GM12878 (cell line): ENCODE measurements around the gene HMGXB4. TPM values are rescaled to one million over a fixed set of nuclear protein-coding genes. Genes with fewer than 3 reads are reported as not detected.

Source experiments
- ATAC-seq: fragments of 200-7000 bp; cut with Tn5 transposase; 3 replicates; pipeline ENCODE4 v1.9.1; 2020; ENCODE audit warnings: mild to moderate bottlenecking, moderate library complexity
- BruUV-seq: library from RNA; stranded (reverse); fragments of 400-500 nt; replicated peaks from 2 replicates; lab custom pipeline; 2021; lab: Mats Ljungman, UMichigan
- CTCF ChIA-PET: fragments of 300-600 bp; sonication (Branson Sonifier 250); formaldehyde crosslinking; extraction: SDS; loops from one replicate; lab custom pipeline; 2021; ENCODE audit warnings: inconsistent platforms; lab: Yijun Ruan, JAX
- POLR2A ChIA-PET: fragments of 350-600 bp; formaldehyde crosslinking; extraction: SDS; loops from one replicate; lab custom pipeline; 2021; ENCODE audit warnings: inconsistent platforms; lab: Charles Lee
- RAD21 ChIA-PET: fragments of 300-600 bp; sonication (Branson Sonifier 250); formaldehyde crosslinking; loops from one replicate; lab custom pipeline; 2023; ENCODE audit warnings: antibody characterized with exemption; ENCODE audit not compliant: unreplicated experiment; lab: Charles Lee
- SMC1A ChIA-PET: fragments of 300-600 bp; sonication (Branson Sonifier 250); formaldehyde crosslinking; loops from one replicate; lab custom pipeline; 2023; ENCODE audit not compliant: unreplicated experiment, uncharacterized antibody; lab: Charles Lee
- DNase-seq: peaks from one replicate; pipeline ENCODE4 v3.0.0-alpha.2; 2011; ENCODE audit warnings: low read depth, low spot score
- FAIRE-seq: peaks from 3 replicates; lab custom pipeline; 2011; peaks lifted over from hg19 to GRCh38; lab: Jason Lieb, UNC
- H2AFZ ChIP-seq: 2 replicates; pipeline ENCODE4 v1.6.0; 2011; ENCODE audit warnings: low read depth, low read length, control low read depth; ENCODE audit not compliant: control insufficient read depth
- H3K27ac ChIP-seq: 2 replicates; pipeline ENCODE4 v1.5.1; 2011; ENCODE audit warnings: control low read depth; ENCODE audit not compliant: control insufficient read depth, insufficient read depth
- H3K27me3 ChIP-seq, 2 experiments: replicated peaks in 1 of 2; 2 replicates each; pipeline versions ENCODE4 v1.6.0 to v1.6.1; 2011; ENCODE audit warnings: low read length in 1 of 2; ENCODE audit not compliant: control insufficient read depth in 2 of 2, insufficient read depth in 2 of 2
- H3K36me3 ChIP-seq, 2 experiments: 2 replicates each; pipeline ENCODE4 v1.5.1; 2011; ENCODE audit warnings: low read length in 1 of 2; ENCODE audit not compliant: control insufficient read depth in 2 of 2, insufficient read depth in 2 of 2
- H3K4me1 ChIP-seq: 2 replicates; pipeline ENCODE4 v1.6.1; 2011; ENCODE audit warnings: mild to moderate bottlenecking, low read length, moderate library complexity, mixed read lengths; ENCODE audit not compliant: control insufficient read depth, insufficient read depth
- H3K4me2 ChIP-seq: 2 replicates; pipeline ENCODE4 v1.6.0; 2011; ENCODE audit warnings: control low read depth; ENCODE audit not compliant: control insufficient read depth, insufficient read depth
- H3K4me3 ChIP-seq: fragments of 200-600 bp; sonication (generic); 2 replicates; pipeline ENCODE4 v1.5.1; 2016
- H3K79me2 ChIP-seq: 2 replicates; pipeline ENCODE4 v1.6.0; 2011; ENCODE audit warnings: low read length; ENCODE audit not compliant: control insufficient read depth, insufficient read depth
- H3K9ac ChIP-seq: 2 replicates; pipeline ENCODE4 v1.8.0; 2011; ENCODE audit warnings: low read length, control low read depth, mixed read lengths; ENCODE audit not compliant: control insufficient read depth, insufficient read depth
- H3K9me3 ChIP-seq: replicated peaks from 3 replicates; pipeline ENCODE4 v1.5.1; 2011; ENCODE audit warnings: mild to moderate bottlenecking, low read length; ENCODE audit not compliant: control insufficient read depth, insufficient read depth
- H4K20me1 ChIP-seq: 2 replicates; pipeline ENCODE4 v1.6.0; 2011; ENCODE audit not compliant: control insufficient read depth, insufficient read depth
- EZH2 ChIP-seq: IDR thresholded peaks from 2 replicates; pipeline ENCODE4 v1.6.1; 2012; ENCODE audit warnings: low read depth, mild to moderate bottlenecking, control low read depth, inconsistent platforms, low read length, borderline replicate concordance; ENCODE audit not compliant: control insufficient read depth
- HDAC6 ChIP-seq: fragments of 200-600 bp; sonication (generic); IDR thresholded peaks from one replicate; pipeline ENCODE4 v1.8.0; 2017; ENCODE audit warnings: antibody characterized with exemption; ENCODE audit not compliant: unreplicated experiment
- KLF5 ChIP-seq: fragments of 450-650 bp; IDR thresholded peaks from 2 replicates; pipeline ENCODE4 v1.6.1; 2014; ENCODE audit warnings: mild to moderate bottlenecking; ENCODE audit not compliant: partially characterized antibody
- LARP7 ChIP-seq: fragments of 450-650 bp; IDR thresholded peaks from 2 replicates; pipeline ENCODE4 v1.6.1; 2017; ENCODE audit warnings: mild to moderate bottlenecking
- PML ChIP-seq: IDR thresholded peaks from 2 replicates; pipeline ENCODE4 v1.6.1; 2012; ENCODE audit warnings: low read length, inconsistent platforms
- RAD51 ChIP-seq: fragments of 450-650 bp; IDR thresholded peaks from 2 replicates; pipeline ENCODE4 v1.6.1; 2016; ENCODE audit warnings: moderate library complexity, mild to moderate bottlenecking, inconsistent platforms
- SMARCA5 ChIP-seq: fragments of 450-650 bp; IDR thresholded peaks from 2 replicates; pipeline ENCODE4 v1.6.1; 2017; ENCODE audit warnings: mild to moderate bottlenecking
- SMC3 ChIP-seq: IDR thresholded peaks from 2 replicates; pipeline ENCODE4 v1.6.1; 2011; ENCODE audit warnings: low read length, improper control_type of control experiment, borderline replicate concordance
- SUPT20H ChIP-seq: IDR thresholded peaks from 2 replicates; pipeline ENCODE4 v1.6.1; 2011; ENCODE audit warnings: low read depth, mild to moderate bottlenecking, low read length, moderate library complexity, borderline replicate concordance; ENCODE audit not compliant: control insufficient read depth
- ZBED1 ChIP-seq: IDR thresholded peaks from 2 replicates; pipeline ENCODE4 v1.6.1; 2016; ENCODE audit warnings: borderline replicate concordance
- ZZZ3 ChIP-seq: IDR thresholded peaks from 2 replicates; pipeline ENCODE4 v1.6.1; 2011; ENCODE audit warnings: low read depth; ENCODE audit not compliant: control insufficient read depth, insufficient read length
- WGBS: methylation state at CpG from one replicate; pipeline ENCODE4 v1.1.6; 2016; ENCODE audit warnings: low lambda C conversion rate; ENCODE audit not compliant: insufficient replicate concordance, insufficient coverage; ENCODE audit errors: missing lambda C conversion rate; 5-methylcytosine and 5-hydroxymethylcytosine counted together
- in situ Hi-C: fragments of 300-500 bp; cut with MboI; formaldehyde crosslinking; loops from 9 replicates; pipeline ENCODE4 v1.14.3; 2018; ENCODE audit warnings: mixed read lengths
- intact Hi-C: fragments of 100-400 bp; cut with micrococcal nuclease; formaldehyde crosslinking; loops from one replicate; pipeline ENCODE4 v1.14.2; 2022; ENCODE audit not compliant: unreplicated experiment
- polyA plus RNA-seq, 11 experiments: library from polyadenylated mRNA; depleted of rRNA in 4 of 11; unstranded in 6 of 11; stranded (reverse) in 5 of 11; fragments of >200 nt; fragmentation: Nextera tagmentation in 4 of 11; fragmentation: Illumina TruSeq in 1 of 11; extraction: Ambion mirVana in 4 of 11; extraction: Trizol in 1 of 11; gene quantifications; 1 replicate in 1 of 11; 2 replicates in 10 of 11; pipeline versions ENCODE4 v1.2.1 to v1.2.3, GENCODE V29; 2011 to 2016; ENCODE audit warnings: inconsistent platforms in 2 of 11, missing spikeins in 2 of 11, low read depth in 1 of 11
- total RNA-seq, 4 experiments: library from RNA; depleted of rRNA in 3 of 4; stranded (reverse); fragments of >200 nt in 3 of 4; fragmentation: Illumina TruSeq in 1 of 4; extraction: Trizol in 1 of 4; gene quantifications; 2 replicates each; pipeline versions ENCODE4 v1.2.1 to v1.2.3, GENCODE V29; 2013 to 2021
- TF ChIP-seq, protein P1 (sequence below): fragments of 450-650 bp; IDR thresholded peaks from 2 replicates; pipeline ENCODE4 v1.6.1; 2016; ENCODE audit warnings: mild to moderate bottlenecking

HMGXB4 gene
- total and polyA plus RNA-seq, 10 of the 15 experiments (the other 5 are each of a cell fraction or from before 2014, with no cell fraction given), result 15.5 to 44.5 (median 24.9) TPM

DNA sequence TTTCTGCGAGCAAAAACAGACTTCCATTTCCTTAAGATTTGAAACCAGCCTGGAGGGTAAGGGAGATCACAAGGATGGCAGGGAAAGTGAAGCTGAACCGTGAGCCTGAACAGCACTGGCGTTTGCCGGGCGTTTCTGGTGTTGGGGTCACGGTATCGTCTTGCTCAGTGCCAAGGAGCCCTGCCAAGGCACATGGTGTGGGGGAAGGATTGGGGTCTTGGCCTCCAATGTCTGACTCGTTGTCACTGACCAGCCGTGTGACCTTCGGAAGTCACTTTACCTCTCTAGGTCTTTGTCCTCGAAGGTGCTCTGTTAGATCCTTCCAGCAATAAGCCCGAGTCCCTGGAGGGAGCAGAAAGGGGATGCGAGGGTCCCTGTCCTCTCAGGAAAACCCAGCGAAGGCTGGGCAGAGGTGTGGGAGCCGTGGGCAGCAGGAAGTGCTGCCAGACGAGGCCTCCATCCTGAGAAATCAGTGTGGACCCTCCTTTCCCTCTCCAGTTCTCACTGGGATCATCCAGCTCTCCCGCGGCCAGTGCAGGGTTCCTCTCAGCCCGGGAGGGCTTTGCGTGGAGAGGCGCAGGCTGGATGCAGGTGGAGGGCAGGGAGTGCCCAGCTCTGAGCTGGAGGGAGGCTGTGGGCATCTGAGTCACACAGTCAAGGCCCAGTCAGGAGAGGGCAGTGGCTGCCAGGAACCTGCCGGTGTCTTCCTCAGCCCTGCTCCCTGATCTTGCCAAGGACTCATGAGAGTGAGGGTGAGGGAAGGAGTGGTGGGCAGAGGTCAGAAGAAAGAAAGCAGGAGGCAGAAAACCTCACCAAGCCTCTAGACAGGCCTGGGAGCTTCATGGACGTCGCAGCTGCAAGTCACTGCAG lies 61.3 kb downstream of the HMGXB4 start:
- POLR2A ChIA-PET, result no interaction called here
- in situ Hi-C loops, result no loop called here
- Histone ChIP-seq H4K20me1 (peaks cover 2% of the 10 kb centered on the region; the same call in 1 of the 2 replicates), H3K4me1 (peaks cover 8% of the 10 kb centered on the region)
- WGBS, result 76% methylated on average over 24 of the region's 24 CpGs
- intact Hi-C loops, result no loop called here
- no peak for DNase-seq
- TF ChIP-seq ZBED1 (no peak), SMC3 (no peak), SUPT20H (no peak), RAD51 (no peak), EZH2 (no peak), ZZZ3 (no peak), LARP7 (no peak), KLF5 (no peak), PML (no peak), SMARCA5 (no peak), HDAC6 (no peak)
- TF ChIP-seq, protein P1, sequence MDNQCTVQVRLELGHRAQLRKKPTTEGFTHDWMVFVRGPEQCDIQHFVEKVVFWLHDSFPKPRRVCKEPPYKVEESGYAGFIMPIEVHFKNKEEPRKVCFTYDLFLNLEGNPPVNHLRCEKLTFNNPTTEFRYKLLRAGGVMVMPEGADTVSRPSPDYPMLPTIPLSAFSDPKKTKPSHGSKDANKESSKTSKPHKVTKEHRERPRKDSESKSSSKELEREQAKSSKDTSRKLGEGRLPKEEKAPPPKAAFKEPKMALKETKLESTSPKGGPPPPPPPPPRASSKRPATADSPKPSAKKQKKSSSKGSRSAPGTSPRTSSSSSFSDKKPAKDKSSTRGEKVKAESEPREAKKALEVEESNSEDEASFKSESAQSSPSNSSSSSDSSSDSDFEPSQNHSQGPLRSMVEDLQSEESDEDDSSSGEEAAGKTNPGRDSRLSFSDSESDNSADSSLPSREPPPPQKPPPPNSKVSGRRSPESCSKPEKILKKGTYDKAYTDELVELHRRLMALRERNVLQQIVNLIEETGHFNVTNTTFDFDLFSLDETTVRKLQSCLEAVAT, result no peak
- TF ChIP-seq, all 136 proteins: peak for 0
- no peak overlapping the region for H3K9ac ChIP-seq
- no peaks in the 10 kb centered on the region for H3K27me3 ChIP-seq
- no peak overlapping the region for H3K4me3 ChIP-seq
- H3K79me2 ChIP-seq, result no peaks in the 10 kb centered on the region; the same call in 1 of the 2 replicates
- no peaks in the 10 kb centered on the region for H3K9me3 ChIP-seq
- no TSS peak for BruUV-seq
- no peak overlapping the region for H3K27ac ChIP-seq
- H3K4me2 ChIP-seq, result no peak overlapping the region
- peaks cover 0 to 15% of the 10 kb centered on the region in 2 experiments; a peak in 3 of 4 replicates for H3K36me3 ChIP-seq
- FAIRE-seq (no peak), ATAC-seq (no peak)
- ChIA-PET SMC1A (no interaction called here), CTCF (no interaction called here), RAD21 (no interaction called here)
- H2AFZ ChIP-seq, result no peak overlapping the region
